ENCODE results near the gene HIBCH. TPM values are rescaled to one million over a fixed set of nuclear protein-coding genes. Genes with fewer than 3 reads are reported as not detected.

HIBCH gene
- total RNA-seq (2014; rRNA removed; shearing (Covaris generic)) (10.4 and 12.0 TPM in 2 replicates), polyA plus RNA-seq (2016; fragmentation: Nextera tagmentation; extraction: Ambion mirVana) (28.9 and 29.0 TPM in 2 replicates)

- H3K36me3 ChIP-seq (ENCODE audit: low read depth) = no peaks in the 10 kb centered on the region
- H2AFZ ChIP-seq = peak within 1 kb of the TSS; percentile 93
- no peaks in the 10 kb centered on the region for H3K9me3 ChIP-seq (ENCODE audit: low read depth)
- in situ Hi-C loops (cut with MboI) = no loop called here
- peaks cover 29% of the 10 kb centered on the region for H3K4me1 ChIP-seq (ENCODE audit: insufficient read depth)
- WGBS, 2 experiments (ENCODE audit: low coverage in 1 of 2, low lambda C conversion rate in 2 of 2, missing lambda C conversion rate in 2 of 2) = 1 to 3% methylated on average over 44 to 50 of the region's 50 CpGs
- TF ChIP-seq EZH2 (IDR thresholded peaks at IDR 0.05; ENCODE audit: insufficient read depth, poor library complexity, severe bottlenecking) (no peak), EZH2phosphoT487 (IDR thresholded peaks at IDR 0.05; ENCODE audit: insufficient read depth, low read depth) (no peak)
- H3K9ac ChIP-seq = peak within 1 kb of the TSS; percentile 83
- H3K4me2 ChIP-seq (ENCODE audit: unreplicated experiment) = peak within 1 kb of the TSS; percentile 87
- H3K27ac ChIP-seq = peak within 1 kb of the TSS; percentile 55
- no peaks in the 10 kb centered on the region for H3K27me3 ChIP-seq (replicated peaks; ENCODE audit: insufficient read depth)
- no peaks in the 10 kb centered on the region for H4K20me1 ChIP-seq (ENCODE audit: insufficient read depth)
- H3F3A ChIP-seq (ENCODE audit: insufficient read depth) = peaks cover 17% of the 10 kb centered on the region
- H3K4me3 ChIP-seq = peak within 1 kb of the TSS; percentile 86
- H3K9me2 ChIP-seq (ENCODE audit: insufficient read depth) = no peaks in the 10 kb centered on the region
- H3K79me2 ChIP-seq (ENCODE audit: insufficient read depth) = peaks cover 37% of the 10 kb centered on the region
- DNase-seq = peak; percentile 99
Observed at GRCh38 chr2:190319555-190320498, at the start of gene HIBCH. Gene HIBCH, minus strand, starts transcription at chr2:190319826. Its CDS starts 76 bp downstream, at chr2:190319750.

- Histone ChIP-seq H3K9me3 (ENCODE audit: low read depth) (no peaks in the 10 kb centered on the region), H3F3A (ENCODE audit: insufficient read depth) (peaks cover 6% of the 10 kb centered on the region; the same call in 1 of the 2 replicates), H2AFZ (no peak overlapping the region), H3K36me3 (ENCODE audit: low read depth) (peaks cover 22% of the 10 kb centered on the region), H3K4me1 (ENCODE audit: insufficient read depth) (no peaks in the 10 kb centered on the region), H3K4me2 (ENCODE audit: unreplicated experiment) (no peak overlapping the region), H3K27me3 (replicated peaks; ENCODE audit: insufficient read depth) (no peaks in the 10 kb centered on the region), H3K9me2 (ENCODE audit: insufficient read depth) (no peaks in the 10 kb centered on the region), H3K27ac (no peak overlapping the region), H3K9ac (no peak overlapping the region), H4K20me1 (ENCODE audit: insufficient read depth) (no peaks in the 10 kb centered on the region), H3K79me2 (ENCODE audit: insufficient read depth) (no peaks in the 10 kb centered on the region), H3K4me3 (no peak overlapping the region)
- in situ Hi-C loops (cut with MboI) = no loop called here
- no peak for DNase-seq
- 46 to 48% methylated on average over 4 of the region's 4 CpGs for WGBS, 2 experiments (ENCODE audit: low coverage in 1 of 2, low lambda C conversion rate in 2 of 2, missing lambda C conversion rate in 2 of 2)
- no peak for TF ChIP-seq EZH2phosphoT487 (IDR thresholded peaks at IDR 0.05; ENCODE audit: insufficient read depth, low read depth)
- no peak for TF ChIP-seq EZH2 (IDR thresholded peaks at IDR 0.05; ENCODE audit: insufficient read depth, poor library complexity, severe bottlenecking)
Observed at GRCh38 chr2:190367091-190367490, 47.5 kb upstream of the HIBCH start.

GRCh38 chr2:190366248-190366753 lies 46.7 kb upstream of the HIBCH start:
- in situ Hi-C loops (cut with MboI) = no loop called here
- H3K9me3 ChIP-seq (ENCODE audit: low read depth) = no peaks in the 10 kb centered on the region
- H4K20me1 ChIP-seq (ENCODE audit: insufficient read depth) = no peaks in the 10 kb centered on the region
- H3K79me2 ChIP-seq (ENCODE audit: insufficient read depth) = no peaks in the 10 kb centered on the region
- H3K27ac ChIP-seq = no peak overlapping the region
- no peak overlapping the region for H3K4me2 ChIP-seq (ENCODE audit: unreplicated experiment)
- TF ChIP-seq EZH2 (IDR thresholded peaks at IDR 0.05; ENCODE audit: insufficient read depth, poor library complexity, severe bottlenecking) = no peak
- no peak for TF ChIP-seq EZH2phosphoT487 (IDR thresholded peaks at IDR 0.05; ENCODE audit: insufficient read depth, low read depth)
- peaks cover 6% of the 10 kb centered on the region; the same call in 1 of the 2 replicates for H3F3A ChIP-seq (ENCODE audit: insufficient read depth)
- 89 to 90% methylated on average over 11 of the region's 11 CpGs for WGBS, 2 experiments (ENCODE audit: low coverage in 1 of 2, low lambda C conversion rate in 2 of 2, missing lambda C conversion rate in 2 of 2)
- no peaks in the 10 kb centered on the region for H3K4me1 ChIP-seq (ENCODE audit: insufficient read depth)
- H3K4me3 ChIP-seq = no peak overlapping the region
- no peak overlapping the region for H3K9ac ChIP-seq
- H3K36me3 ChIP-seq (ENCODE audit: low read depth) = peaks cover 22% of the 10 kb centered on the region
- no peak overlapping the region for H2AFZ ChIP-seq
- no peaks in the 10 kb centered on the region for H3K27me3 ChIP-seq (replicated peaks; ENCODE audit: insufficient read depth)
- H3K9me2 ChIP-seq (ENCODE audit: insufficient read depth) = no peaks in the 10 kb centered on the region
- no peak for DNase-seq

GRCh38 chr2:190365499-190366204 lies 46.0 kb upstream of the HIBCH start:
- no peak overlapping the region for H3K4me3 ChIP-seq
- in situ Hi-C loops (cut with MboI) = no loop called here
- 83 to 99% methylated on average over 10 to 18 of the region's 19 CpGs for WGBS, 2 experiments (ENCODE audit: low coverage in 1 of 2, low lambda C conversion rate in 2 of 2, missing lambda C conversion rate in 2 of 2)
- H3F3A ChIP-seq (ENCODE audit: insufficient read depth) = peaks cover 6% of the 10 kb centered on the region; the same call in 1 of the 2 replicates
- no peaks in the 10 kb centered on the region for H3K27me3 ChIP-seq (replicated peaks; ENCODE audit: insufficient read depth)
- peaks cover 22% of the 10 kb centered on the region for H3K36me3 ChIP-seq (ENCODE audit: low read depth)
- H3K79me2 ChIP-seq (ENCODE audit: insufficient read depth) = no peaks in the 10 kb centered on the region
- H3K9ac ChIP-seq = no peak overlapping the region
- H4K20me1 ChIP-seq (ENCODE audit: insufficient read depth) = no peaks in the 10 kb centered on the region
- H3K9me2 ChIP-seq (ENCODE audit: insufficient read depth) = no peaks in the 10 kb centered on the region
- no peaks in the 10 kb centered on the region for H3K9me3 ChIP-seq (ENCODE audit: low read depth)
- no peak overlapping the region for H3K27ac ChIP-seq
- no peak overlapping the region for H3K4me2 ChIP-seq (ENCODE audit: unreplicated experiment)
- no peaks in the 10 kb centered on the region for H3K4me1 ChIP-seq (ENCODE audit: insufficient read depth)
- H2AFZ ChIP-seq = no peak overlapping the region
- DNase-seq = no peak
- no peak for TF ChIP-seq EZH2phosphoT487 (IDR thresholded peaks at IDR 0.05; ENCODE audit: insufficient read depth, low read depth)
- TF ChIP-seq EZH2 (IDR thresholded peaks at IDR 0.05; ENCODE audit: insufficient read depth, poor library complexity, severe bottlenecking) = no peak
